HCT116 (cell line): Measurements from ENCODE around the gene DND1. TPM values are rescaled to one million over a fixed set of nuclear protein-coding genes. Genes with fewer than 3 reads are reported as not detected.
A peak's percentile ranks its signal among the peaks of the same experiment; 100 is the strongest.

Source experiments
- ATAC-seq: fragments of 200-7000 bp; cut with Tn5 transposase; 2 replicates; pipeline ENCODE4 v1.9.1; 2020; ENCODE audit warnings: mild to moderate bottlenecking, moderate library complexity
- BruUV-seq: library from RNA; stranded (reverse); fragments of 400-500 nt; replicated peaks from 2 replicates; lab custom pipeline; 2021; lab: Mats Ljungman, UMichigan
- CTCF ChIA-PET: fragments of 300-600 bp; sonication (Branson Sonifier 250); formaldehyde crosslinking; loops from one replicate; lab custom pipeline; 2021; ENCODE audit warnings: antibody characterized with exemption; lab: Charles Lee
- POLR2A ChIA-PET: fragments of 300-600, 350-600 bp; sonication (Branson Sonifier 250); formaldehyde crosslinking; loops from one replicate; lab custom pipeline; 2021; ENCODE audit warnings: antibody characterized with exemption; lab: Charles Lee
- RAD21 ChIA-PET, 2 experiments: fragments of 300-600 bp; sonication (Branson Sonifier 250); formaldehyde crosslinking; loops; one replicate each; lab custom pipeline; 2023; ENCODE audit warnings: low total read pairs in 2 of 2; ENCODE audit not compliant: uncharacterized antibody in 2 of 2, unreplicated experiment in 2 of 2, low non-redundant PET in 1 of 2; lab: Charles Lee
- DNase-seq: peaks from one replicate; pipeline ENCODE4 v3.0.0-alpha.2; 2010; ENCODE audit warnings: low read depth, low spot score
- H2AFZ ChIP-seq: fragments of 200-600 bp; shearing (Covaris generic), sonication (generic); 2 replicates; pipeline ENCODE4 v1.6.1; 2017; ENCODE audit warnings: low read depth, mixed run types, mixed read lengths, antibody characterized with exemption, low read length; ENCODE audit not compliant: poor library complexity, severe bottlenecking
- H3K27ac ChIP-seq: 2 replicates; pipeline ENCODE4 v1.5.1; 2012; ENCODE audit warnings: low read depth, low read length
- H3K27me3 ChIP-seq: fragments of 200-600 bp; sonication (generic); 2 replicates; pipeline ENCODE4 v1.6.1; 2016; ENCODE audit warnings: mixed run types, low read length, mixed read lengths; ENCODE audit not compliant: insufficient read depth
- H3K36me3 ChIP-seq, 2 experiments: fragments of 200-500 bp in 1 of 2; fragments of 200-600 bp in 1 of 2; sonication (Bioruptor generic) in 1 of 2; sonication (generic) in 1 of 2; 2 replicates each; pipeline versions ENCODE4 v1.5.1 to v1.6.1; 2014 to 2016; ENCODE audit warnings: low read length in 2 of 2, inconsistent platforms in 1 of 2, mixed read lengths in 1 of 2, mixed run types in 1 of 2; ENCODE audit not compliant: insufficient read depth in 2 of 2, control insufficient read depth in 1 of 2
- H3K4me1 ChIP-seq, 2 experiments: fragments of 200-600 bp in 1 of 2; sonication (generic) in 1 of 2; 2 replicates each; pipeline versions ENCODE4 v1.5.1 to v1.6.1; 2012 to 2017; ENCODE audit warnings: low read length in 2 of 2, inconsistent platforms in 1 of 2, mild to moderate bottlenecking in 1 of 2, mixed read lengths in 1 of 2, mixed run types in 1 of 2, moderate library complexity in 1 of 2; ENCODE audit not compliant: insufficient read depth in 2 of 2, control insufficient read depth in 1 of 2
- H3K4me2 ChIP-seq: fragments of 200-600 bp; sonication (generic); 2 replicates; pipeline ENCODE4 v1.6.1; 2017; ENCODE audit warnings: mixed run types, low read length, mixed read lengths
- H3K4me3 ChIP-seq, 2 experiments: fragments of 200-600 bp in 1 of 2; sonication (generic) in 1 of 2; replicated peaks in 1 of 2; 2 replicates each; pipeline ENCODE4 v1.5.1; 2011 to 2016; ENCODE audit warnings: low read length in 2 of 2, control low read depth in 1 of 2, low read depth in 1 of 2, mild to moderate bottlenecking in 1 of 2, mixed read lengths in 1 of 2, mixed run types in 1 of 2
- H3K79me2 ChIP-seq: fragments of 200-600 bp; sonication (generic); 2 replicates; pipeline ENCODE4 v1.6.1; 2017; ENCODE audit warnings: mild to moderate bottlenecking, mixed run types, low read length, moderate library complexity, mixed read lengths; ENCODE audit not compliant: insufficient read depth
- H3K9ac ChIP-seq: fragments of 200-600 bp; sonication (generic); 2 replicates; pipeline ENCODE4 v1.6.1; 2016; ENCODE audit warnings: low read length, mixed read lengths
- H3K9me2 ChIP-seq: fragments of 200-600 bp; sonication (generic), shearing (Covaris generic); 2 replicates; pipeline ENCODE4 v1.6.1; 2017; ENCODE audit warnings: mixed run types, mild to moderate bottlenecking, moderate library complexity; ENCODE audit not compliant: insufficient read depth
- H3K9me3 ChIP-seq, 2 experiments: fragments of 200-500 bp in 1 of 2; fragments of 200-600 bp in 1 of 2; sonication (Bioruptor generic) in 1 of 2; sonication (generic) in 1 of 2; 2 replicates each; pipeline ENCODE4 v1.6.1; 2014 to 2017; ENCODE audit warnings: low read length in 2 of 2, mixed read lengths in 2 of 2, inconsistent platforms in 1 of 2, low read depth in 1 of 2, mild to moderate bottlenecking in 1 of 2, mixed run types in 1 of 2, moderate library complexity in 1 of 2; ENCODE audit not compliant: control insufficient read depth in 1 of 2, insufficient read depth in 1 of 2
- H4K20me1 ChIP-seq: fragments of 200-600 bp; sonication (generic), shearing (Covaris generic); 2 replicates; pipeline ENCODE4 v1.6.1; 2017; ENCODE audit warnings: mixed run types, mild to moderate bottlenecking, moderate library complexity; ENCODE audit not compliant: insufficient read depth
- CBX3 ChIP-seq: IDR thresholded peaks from 2 replicates; pipeline ENCODE4 v1.6.1; 2012; ENCODE audit warnings: low read depth
- POLR2AphosphoS5 ChIP-seq: IDR thresholded peaks from 2 replicates; pipeline ENCODE4 v1.6.1; 2011; ENCODE audit warnings: mild to moderate bottlenecking, low read depth, low read length, moderate library complexity
- intact Hi-C: fragments of 100-400 bp; cut with micrococcal nuclease; formaldehyde crosslinking; loops from 2 replicates; pipeline ENCODE4 v1.10.0; 2022
- total RNA-seq: library from RNA; stranded (reverse); gene quantifications from one replicate; pipeline ENCODE4 v1.2.1, GENCODE V29; 2021; ENCODE audit not compliant: unreplicated experiment
- TF ChIP-seq, protein P1 (sequence below), 3 experiments: fragments of 200-600 bp in 1 of 3; sonication (generic) in 1 of 3; IDR thresholded peaks in 2 of 3; conservative IDR thresholded peaks in 1 of 3; 2 replicates each; pipeline ENCODE4 v1.5.1; 2012 to 2017; ENCODE audit warnings: low read depth in 2 of 3, low read length in 2 of 3, antibody characterized with exemption in 1 of 3, borderline replicate concordance in 1 of 3, control low read depth in 1 of 3, mild to moderate bottlenecking in 1 of 3, mixed read lengths in 1 of 3, mixed run types in 1 of 3, moderate library complexity in 1 of 3; ENCODE audit not compliant: insufficient read depth in 1 of 3

Gene DND1
- total RNA-seq, 1 experiment from 2014 or later, result 2.3 TPM

DNA sequence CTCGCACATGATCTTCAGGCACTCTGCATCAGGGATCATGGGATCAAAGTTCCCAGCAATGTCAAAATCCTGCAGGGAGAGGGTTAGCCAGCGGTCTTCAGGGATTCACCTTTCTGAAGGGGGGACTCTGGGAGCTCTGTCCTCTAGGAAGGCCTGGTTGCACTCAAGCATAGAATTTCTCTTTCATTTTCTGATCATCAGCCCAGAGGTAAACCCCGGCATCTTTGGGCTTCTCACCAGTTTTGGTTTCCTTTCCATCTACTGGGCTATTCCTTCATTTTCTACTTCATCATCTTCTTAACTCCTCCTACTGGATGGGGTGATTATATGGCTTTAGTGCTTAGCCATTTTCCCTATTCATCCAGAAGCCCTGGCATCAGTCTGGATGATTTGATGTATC, 4.6 kb upstream of the DND1 start:
- Histone ChIP-seq H3K27ac (no peak overlapping the region), H3K36me3 (peaks cover 36 to 45% of the 10 kb centered on the region in 2 experiments; a peak in 3 of 4 replicates), H3K27me3 (no peaks in the 10 kb centered on the region), H3K4me2 (no peak overlapping the region), H2AFZ (no peak overlapping the region), H3K4me1 (no peaks in the 10 kb centered on the region), H3K9me3 (no peaks in the 10 kb centered on the region), H3K9me2 (no peaks in the 10 kb centered on the region), H3K79me2 (no peaks in the 10 kb centered on the region), H3K9ac (no peak overlapping the region), H3K4me3 (no peak overlapping the region), H4K20me1 (no peaks in the 10 kb centered on the region)
- RAD21 ChIA-PET, result no interaction called here
- intact Hi-C loops, result no loop called here
- ATAC-seq (no peak), DNase-seq (no peak)
- no TSS peak for BruUV-seq
- TF ChIP-seq, protein P1, sequence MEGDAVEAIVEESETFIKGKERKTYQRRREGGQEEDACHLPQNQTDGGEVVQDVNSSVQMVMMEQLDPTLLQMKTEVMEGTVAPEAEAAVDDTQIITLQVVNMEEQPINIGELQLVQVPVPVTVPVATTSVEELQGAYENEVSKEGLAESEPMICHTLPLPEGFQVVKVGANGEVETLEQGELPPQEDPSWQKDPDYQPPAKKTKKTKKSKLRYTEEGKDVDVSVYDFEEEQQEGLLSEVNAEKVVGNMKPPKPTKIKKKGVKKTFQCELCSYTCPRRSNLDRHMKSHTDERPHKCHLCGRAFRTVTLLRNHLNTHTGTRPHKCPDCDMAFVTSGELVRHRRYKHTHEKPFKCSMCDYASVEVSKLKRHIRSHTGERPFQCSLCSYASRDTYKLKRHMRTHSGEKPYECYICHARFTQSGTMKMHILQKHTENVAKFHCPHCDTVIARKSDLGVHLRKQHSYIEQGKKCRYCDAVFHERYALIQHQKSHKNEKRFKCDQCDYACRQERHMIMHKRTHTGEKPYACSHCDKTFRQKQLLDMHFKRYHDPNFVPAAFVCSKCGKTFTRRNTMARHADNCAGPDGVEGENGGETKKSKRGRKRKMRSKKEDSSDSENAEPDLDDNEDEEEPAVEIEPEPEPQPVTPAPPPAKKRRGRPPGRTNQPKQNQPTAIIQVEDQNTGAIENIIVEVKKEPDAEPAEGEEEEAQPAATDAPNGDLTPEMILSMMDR (IDR thresholded peaks at IDR 0.05 in 2 of 3, conservative IDR thresholded peaks at IDR 0.05 in 1 of 3; ENCODE audit: borderline replicate concordance in 1 of 3, insufficient read depth in 1 of 3, low read depth in 2 of 3, low read length in 2 of 3), result no peak
- POLR2A ChIA-PET, result no interaction called here
- CTCF ChIA-PET, result no interaction called here

DNA sequence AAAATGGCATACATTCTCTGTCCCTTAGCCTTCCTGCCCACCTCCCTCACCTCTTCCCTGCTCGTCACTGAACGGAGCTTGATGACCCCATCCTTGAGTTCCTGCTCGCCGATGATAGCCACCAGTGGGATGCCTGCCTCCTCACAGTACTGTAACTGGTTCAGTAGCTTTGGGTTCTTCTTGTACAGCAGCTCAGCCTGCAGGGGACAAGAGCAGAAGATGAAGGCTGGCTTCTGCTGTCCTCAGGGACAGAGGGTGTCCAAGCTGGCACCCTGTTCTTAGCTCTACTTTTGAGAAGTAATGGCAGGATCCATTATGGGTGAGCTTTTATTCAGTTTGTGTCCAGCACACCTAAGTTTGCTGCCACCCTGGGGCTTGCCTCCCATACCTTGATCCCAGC, 1.3 kb upstream of the DND1 start:
- Histone ChIP-seq H3K4me1 (no peaks in the 10 kb centered on the region), H3K9ac (no peak overlapping the region), H3K36me3 (peaks cover 33 to 35% of the 10 kb centered on the region in 2 experiments; a peak in 3 of 4 replicates), H4K20me1 (no peaks in the 10 kb centered on the region), H3K9me3 (no peaks in the 10 kb centered on the region), H3K4me3 (no peak overlapping the region), H3K27me3 (no peaks in the 10 kb centered on the region), H3K4me2 (no peak overlapping the region), H3K9me2 (no peaks in the 10 kb centered on the region), H3K79me2 (no peaks in the 10 kb centered on the region), H3K27ac (no peak overlapping the region), H2AFZ (no peak overlapping the region)
- ChIA-PET RAD21 (no interaction called here), POLR2A (interaction anchor here (1.1 kb wide), 1 partner anchor 328 kb away, joined by 4 read pairs; the partner anchor contains the start of gene HBEGF), CTCF (no interaction called here)
- ATAC-seq (no peak), DNase-seq (no peak)
- intact Hi-C loops, result no loop called here
- no peak for TF ChIP-seq CBX3
- peak; percentile 33; the same call in 1 of the 2 replicates for TF ChIP-seq POLR2AphosphoS5
- TF ChIP-seq, protein P1 (IDR thresholded peaks at IDR 0.05 in 2 of 3, conservative IDR thresholded peaks at IDR 0.05 in 1 of 3; ENCODE audit: borderline replicate concordance in 1 of 3, insufficient read depth in 1 of 3, low read depth in 2 of 3, low read length in 2 of 3), result no peak
- no TSS peak for BruUV-seq
